Vagina (tissue), 2 donors: ENCODE data around the gene GZF1. TPM values are rescaled to one million over a fixed set of nuclear protein-coding genes. Genes with fewer than 3 reads are reported as not detected.

Experiments used
- DNase-seq, 2 donors: peaks; one replicate each; pipeline ENCODE4 v3.0.0-alpha.2; 2017; ENCODE audit errors: extremely low spot score in 2 of 2
- H3K27ac ChIP-seq: fragments of 200-600 bp; sonication (generic); one replicate; pipeline ENCODE4 v1.5.1; 2019
- H3K27me3 ChIP-seq: fragments of 200-600 bp; sonication (generic); one replicate; pipeline ENCODE4 v1.5.1; 2019
- H3K36me3 ChIP-seq, 2 donors: fragments of 200-600 bp; sonication (generic); one replicate each; pipeline ENCODE4 v1.5.1; 2017 to 2019
- H3K4me1 ChIP-seq: fragments of 200-600 bp; sonication (generic); one replicate; pipeline ENCODE4 v1.5.1; 2019
- H3K4me3 ChIP-seq, 2 donors: fragments of 200-600 bp; sonication (generic); 1 replicate in 1 of 2; 2 replicates in 1 of 2; pipeline ENCODE4 v1.5.1; 2016 to 2019
- H3K9me3 ChIP-seq: fragments of 200-600 bp; sonication (generic); one replicate; pipeline ENCODE4 v1.5.1; 2019
- POLR2A ChIP-seq, 2 donors: fragments of 450-650 bp; IDR thresholded peaks; one replicate each; pipeline ENCODE4 v1.6.1; 2017; ENCODE audit warnings: antibody characterized with exemption in 2 of 2, mild to moderate bottlenecking in 2 of 2, moderate library complexity in 2 of 2
- POLR2AphosphoS5 ChIP-seq, 2 donors: sonication (generic); formaldehyde crosslinking; IDR thresholded peaks; one replicate each; pipeline ENCODE4 v1.9.0; 2017; ENCODE audit warnings: antibody characterized with exemption in 2 of 2, mild to moderate bottlenecking in 2 of 2, low read depth in 1 of 2; ENCODE audit not compliant: insufficient read depth in 1 of 2
- intact Hi-C: fragments of 100-400 bp; cut with DNase I; formaldehyde crosslinking; loops from one replicate; pipeline ENCODE4 v1.15.1; 2023
- total RNA-seq: library from RNA; depleted of rRNA; stranded (reverse); fragments of >200 nt; gene quantifications from one replicate; pipeline ENCODE4 v1.2.3, GENCODE V29; 2016
- TF ChIP-seq, protein P1 (sequence below), 3 experiments: fragments of 450-650 bp in 2 of 3; fragments of 200-600 bp in 1 of 3; sonication (generic) in 1 of 3; IDR thresholded peaks; one replicate each; pipeline ENCODE4 v1.5.1; 2017 to 2019; ENCODE audit warnings: antibody characterized with exemption in 3 of 3, mild to moderate bottlenecking in 2 of 3, moderate library complexity in 2 of 3

Gene GZF1
- total RNA-seq, 1 donor from 2014 or later, result 20.9 TPM

DNA sequence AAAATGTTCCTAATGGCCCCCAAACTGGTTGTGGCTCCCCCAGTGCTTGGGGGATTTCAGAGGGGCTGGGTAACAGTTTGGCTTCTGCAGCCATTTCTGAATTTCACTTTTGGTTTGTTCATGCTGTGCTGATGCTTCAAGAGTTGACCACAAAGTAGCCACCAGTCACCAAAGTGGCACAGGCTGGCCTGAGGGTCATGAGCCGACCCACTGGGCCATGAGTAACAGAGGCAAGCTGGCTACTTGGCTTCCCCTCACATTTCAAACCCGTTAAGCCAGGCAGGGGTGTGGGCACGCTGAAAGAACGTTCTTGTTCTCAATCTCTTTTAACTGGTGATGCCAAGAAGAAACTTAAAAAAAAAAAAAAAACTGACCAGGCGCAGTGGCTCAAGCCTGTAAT, 26.5 kb upstream of the GZF1 start:
- DNase-seq, result no peak

DNA sequence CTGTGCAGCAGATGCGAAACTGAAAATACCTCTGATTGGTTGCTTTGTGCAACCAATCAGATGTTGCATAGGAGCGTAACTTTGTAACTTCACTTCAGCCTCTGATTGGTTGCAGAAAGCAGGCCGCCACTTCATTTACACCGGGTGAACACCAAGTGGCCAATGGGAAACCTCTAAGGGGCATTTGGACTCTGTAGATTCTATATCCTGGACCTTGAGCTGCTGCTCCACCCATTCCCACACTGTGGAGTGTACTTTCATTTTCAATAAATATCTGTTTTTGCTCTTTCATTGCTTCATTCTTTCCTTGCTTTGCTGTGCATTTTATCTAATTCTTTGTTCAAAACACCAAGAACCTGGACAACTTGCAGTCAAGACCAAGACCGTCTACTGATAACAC, 25.5 kb upstream of the GZF1 start:
- Histone ChIP-seq H3K4me3 (no peak overlapping the region), H3K27me3 (no peaks in the 10 kb centered on the region), H3K36me3 (no peaks in the 10 kb centered on the region), H3K27ac (no peak overlapping the region), H3K4me1 (no peaks in the 10 kb centered on the region), H3K9me3 (no peaks in the 10 kb centered on the region)
- intact Hi-C loops, result no loop called here
- TF ChIP-seq POLR2A (IDR thresholded peaks at IDR 0.05) (no peak), POLR2AphosphoS5 (IDR thresholded peaks at IDR 0.05; ENCODE audit: insufficient read depth in 1 of 2, low read depth in 1 of 2) (no peak)
- TF ChIP-seq, protein P1, sequence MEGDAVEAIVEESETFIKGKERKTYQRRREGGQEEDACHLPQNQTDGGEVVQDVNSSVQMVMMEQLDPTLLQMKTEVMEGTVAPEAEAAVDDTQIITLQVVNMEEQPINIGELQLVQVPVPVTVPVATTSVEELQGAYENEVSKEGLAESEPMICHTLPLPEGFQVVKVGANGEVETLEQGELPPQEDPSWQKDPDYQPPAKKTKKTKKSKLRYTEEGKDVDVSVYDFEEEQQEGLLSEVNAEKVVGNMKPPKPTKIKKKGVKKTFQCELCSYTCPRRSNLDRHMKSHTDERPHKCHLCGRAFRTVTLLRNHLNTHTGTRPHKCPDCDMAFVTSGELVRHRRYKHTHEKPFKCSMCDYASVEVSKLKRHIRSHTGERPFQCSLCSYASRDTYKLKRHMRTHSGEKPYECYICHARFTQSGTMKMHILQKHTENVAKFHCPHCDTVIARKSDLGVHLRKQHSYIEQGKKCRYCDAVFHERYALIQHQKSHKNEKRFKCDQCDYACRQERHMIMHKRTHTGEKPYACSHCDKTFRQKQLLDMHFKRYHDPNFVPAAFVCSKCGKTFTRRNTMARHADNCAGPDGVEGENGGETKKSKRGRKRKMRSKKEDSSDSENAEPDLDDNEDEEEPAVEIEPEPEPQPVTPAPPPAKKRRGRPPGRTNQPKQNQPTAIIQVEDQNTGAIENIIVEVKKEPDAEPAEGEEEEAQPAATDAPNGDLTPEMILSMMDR (IDR thresholded peaks at IDR 0.05), result no peak
- no peak for DNase-seq

More for the DNA sequence above, 26.5 kb upstream of the GZF1 start:
- Histone ChIP-seq H3K27me3 (no peaks in the 10 kb centered on the region), H3K27ac (no peak overlapping the region), H3K4me3 (no peak overlapping the region), H3K4me1 (no peaks in the 10 kb centered on the region), H3K9me3 (no peaks in the 10 kb centered on the region), H3K36me3 (no peaks in the 10 kb centered on the region)
- intact Hi-C loops, result no loop called here
- TF ChIP-seq, protein P1 (IDR thresholded peaks at IDR 0.05), result no peak
- TF ChIP-seq POLR2A (IDR thresholded peaks at IDR 0.05), result no peak
- TF ChIP-seq POLR2AphosphoS5 (IDR thresholded peaks at IDR 0.05; ENCODE audit: insufficient read depth in 1 of 2, low read depth in 1 of 2), result no peak

DNA sequence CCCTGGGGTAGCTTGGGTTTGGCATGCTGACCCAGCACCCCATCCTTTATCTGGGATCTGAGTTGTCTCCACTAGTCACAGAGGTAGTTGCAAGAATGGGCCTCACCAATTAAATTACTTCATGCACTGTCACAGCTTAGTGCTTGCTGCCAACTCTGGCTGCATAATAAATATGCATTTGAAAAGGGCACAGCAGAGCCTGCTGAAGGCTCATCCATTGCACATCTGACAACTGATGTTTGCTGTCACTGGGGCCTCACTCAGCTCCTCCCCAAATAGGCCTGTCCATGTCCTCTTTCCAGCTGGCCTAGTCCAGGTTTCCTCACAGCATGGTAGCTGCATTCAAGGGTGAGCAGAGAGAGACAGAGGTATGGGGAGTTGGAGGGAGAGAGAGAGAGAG, 24.7 kb upstream of the GZF1 start:
- H3K9me3 ChIP-seq, result no peaks in the 10 kb centered on the region
- TF ChIP-seq, protein P1 (IDR thresholded peaks at IDR 0.05), result no peak
- no peak for TF ChIP-seq POLR2AphosphoS5 (IDR thresholded peaks at IDR 0.05; ENCODE audit: insufficient read depth in 1 of 2, low read depth in 1 of 2)
- no peak for TF ChIP-seq POLR2A (IDR thresholded peaks at IDR 0.05)
- no peak for DNase-seq
- intact Hi-C loops, result no loop called here
- no peaks in the 10 kb centered on the region for H3K4me1 ChIP-seq
- H3K27ac ChIP-seq, result no peak overlapping the region
- no peaks in the 10 kb centered on the region for H3K36me3 ChIP-seq
- no peaks in the 10 kb centered on the region for H3K27me3 ChIP-seq
- no peak overlapping the region for H3K4me3 ChIP-seq

DNA sequence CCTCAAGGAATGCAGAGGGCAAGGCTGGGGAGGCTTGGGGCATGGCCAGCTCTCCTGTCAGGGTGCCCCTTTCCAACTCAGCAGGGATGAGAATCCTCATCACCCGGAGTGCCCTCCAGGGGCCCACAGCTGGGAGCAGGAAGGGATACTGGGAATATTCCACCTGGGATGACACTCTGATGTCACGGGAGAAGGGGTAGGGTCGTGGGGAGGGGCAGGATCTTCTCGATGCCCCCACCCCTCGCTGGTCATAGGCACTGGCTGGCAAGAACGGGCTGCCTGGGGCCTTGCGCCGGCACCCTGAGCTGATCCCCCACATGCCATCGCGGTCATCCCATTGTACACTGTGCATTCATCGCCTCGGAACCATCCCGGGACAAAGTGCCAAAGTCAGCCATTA, 22.0 kb upstream of the GZF1 start:
- no peak for TF ChIP-seq POLR2A (IDR thresholded peaks at IDR 0.05)
- TF ChIP-seq, protein P1 (IDR thresholded peaks at IDR 0.05), result no peak
- intact Hi-C loops, result loop anchor here (5.0 to 10.0 kb wide), 2 partner anchors 285 to 653 kb away; no protein-coding TSS in a partner anchor
- H3K4me3 ChIP-seq, result no peak overlapping the region
- no peaks in the 10 kb centered on the region for H3K4me1 ChIP-seq
- no peaks in the 10 kb centered on the region for H3K36me3 ChIP-seq
- no peaks in the 10 kb centered on the region for H3K27me3 ChIP-seq
- DNase-seq, result no peak
- no peaks in the 10 kb centered on the region for H3K9me3 ChIP-seq
- H3K27ac ChIP-seq, result no peak overlapping the region

DNA sequence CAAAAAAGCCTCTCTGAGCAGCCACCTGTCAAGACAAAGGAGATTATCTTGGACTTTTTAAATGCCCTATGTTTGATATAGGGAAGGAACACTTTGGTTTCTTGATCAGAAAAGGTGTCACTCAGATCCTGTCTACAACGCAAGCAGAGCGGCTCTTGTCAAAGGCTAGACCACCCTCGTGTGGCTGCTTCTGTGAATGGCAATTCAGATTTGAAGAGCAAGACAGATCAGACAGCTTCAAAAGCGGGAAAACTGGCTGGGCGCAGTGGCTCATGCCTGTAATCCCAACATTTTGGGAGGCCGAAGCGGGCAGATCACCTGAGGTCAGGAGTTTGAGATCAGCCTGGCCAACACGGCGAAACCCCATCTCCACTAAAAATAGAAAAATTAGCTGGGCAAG, 21.5 kb upstream of the GZF1 start:
- intact Hi-C loops, result loop anchor here (5.0 to 10.0 kb wide), 2 partner anchors 286 to 653 kb away; no protein-coding TSS in a partner anchor
- DNase-seq, result no peak

More for the DNA sequence above, 21.5 kb upstream of the GZF1 start:
- TF ChIP-seq, protein P1 (IDR thresholded peaks at IDR 0.05), result peak; percentile 35 to 64 (median 35)
- no peak for TF ChIP-seq POLR2AphosphoS5 (IDR thresholded peaks at IDR 0.05; ENCODE audit: insufficient read depth in 1 of 2, low read depth in 1 of 2)
- no peak overlapping the region for H3K27ac ChIP-seq
- H3K36me3 ChIP-seq, result no peaks in the 10 kb centered on the region
- no peaks in the 10 kb centered on the region for H3K9me3 ChIP-seq
- no peaks in the 10 kb centered on the region for H3K4me1 ChIP-seq
- H3K27me3 ChIP-seq, result no peaks in the 10 kb centered on the region
- H3K4me3 ChIP-seq, result no peak overlapping the region
